OCI-LY3 (cell line): Measurements from ENCODE around the gene DNAJB8.

Experiments used
- H2AFZ ChIP-seq: fragments of 200-600, 300-600 bp; shearing (Covaris generic); 2 replicates; pipeline ENCODE4 v1.6.0; 2014; ENCODE audit warnings: antibody characterized with exemption, low read depth, low read length
- H3K27ac ChIP-seq: fragments of 200-600, 300-600 bp; sonication (generic); 2 replicates; pipeline ENCODE4 v1.5.1; 2014; ENCODE audit warnings: mild to moderate bottlenecking, low read length, moderate library complexity, mixed read lengths
- H3K27me3 ChIP-seq: fragments of 200-600, 300-600 bp; sonication (generic); 2 replicates; pipeline ENCODE4 v1.6.1; 2014; ENCODE audit warnings: low read depth, low read length, mixed read lengths
- H3K36me3 ChIP-seq: fragments of 200-600, 300-600 bp; sonication (generic); replicated peaks from 2 replicates; pipeline ENCODE3; 2014; ENCODE audit warnings: low read depth, low read length, mixed read lengths
- H3K4me1 ChIP-seq: fragments of 300-600, 200-600 bp; sonication (generic); 2 replicates; pipeline ENCODE4 v1.6.1; 2014; ENCODE audit warnings: low read length, mixed read lengths
- H3K4me2 ChIP-seq: fragments of 200-600, 300-600 bp; sonication (generic); 2 replicates; pipeline ENCODE4 v1.6.1; 2014; ENCODE audit warnings: low read length, mixed read lengths
- H3K4me3 ChIP-seq: fragments of 300-600, 200-600 bp; sonication (generic); 2 replicates; pipeline ENCODE4 v1.5.1; 2014; ENCODE audit warnings: antibody characterized with exemption, mild to moderate bottlenecking, low read length, moderate library complexity
- H3K79me2 ChIP-seq: fragments of 300-600, 200-600 bp; shearing (Covaris generic); 2 replicates; pipeline ENCODE4 v1.6.1; 2014; ENCODE audit warnings: mild to moderate bottlenecking, low read length, mixed read lengths
- H3K9ac ChIP-seq: fragments of 300-600, 200-600 bp; shearing (Covaris generic); 2 replicates; pipeline ENCODE4 v1.6.0; 2014; ENCODE audit warnings: mild to moderate bottlenecking, low read length, moderate library complexity
- H3K9me3 ChIP-seq: fragments of 200-600, 300-600 bp; shearing (Covaris generic); 2 replicates; pipeline ENCODE4 v1.6.1; 2014; ENCODE audit warnings: low read length, mixed read lengths; ENCODE audit not compliant: insufficient read depth
- H4K20me1 ChIP-seq: fragments of 200-600, 300-600 bp; sonication (generic); 2 replicates; pipeline ENCODE4 v1.6.1; 2016; ENCODE audit warnings: low read length, mixed read lengths; ENCODE audit not compliant: insufficient read depth
- CTCF ChIP-seq: fragments of 200-600, 300-600 bp; sonication (generic); IDR thresholded peaks from 2 replicates; pipeline ENCODE4 v1.5.1; 2014; ENCODE audit warnings: antibody characterized with exemption, low read length, low read depth
- EZH2phosphoT487 ChIP-seq: fragments of 200-600 bp; shearing (Covaris generic); IDR thresholded peaks from 2 replicates; pipeline ENCODE4 v1.6.1; 2018; ENCODE audit warnings: antibody characterized with exemption, mixed run types, low read depth

DNAJB8 gene

GRCh38 chr3:128484404-128485281 is 18.0 kb upstream of the DNAJB8 start:
- H4K20me1 ChIP-seq: no peaks in the 10 kb centered on the region
- TF ChIP-seq EZH2phosphoT487 (no peak), CTCF (no peak)
- H3K36me3 ChIP-seq: no peaks in the 10 kb centered on the region
- no peaks in the 10 kb centered on the region for H3K9me3 ChIP-seq
- H3K9ac ChIP-seq: no peak overlapping the region
- H3K27ac ChIP-seq: no peak overlapping the region
- no peaks in the 10 kb centered on the region for H3K79me2 ChIP-seq
- H2AFZ ChIP-seq: no peak overlapping the region
- H3K4me1 ChIP-seq: no peaks in the 10 kb centered on the region
- H3K4me3 ChIP-seq: no peak overlapping the region
- peaks cover 24% of the 10 kb centered on the region for H3K27me3 ChIP-seq
- no peak overlapping the region for H3K4me2 ChIP-seq

- Histone ChIP-seq H2AFZ (no peak overlapping the region), H3K36me3 (no peaks in the 10 kb centered on the region), H4K20me1 (no peaks in the 10 kb centered on the region), H3K4me2 (no peak overlapping the region), H3K79me2 (no peaks in the 10 kb centered on the region), H3K4me3 (no peak overlapping the region), H3K27me3 (peaks cover 24% of the 10 kb centered on the region), H3K4me1 (no peaks in the 10 kb centered on the region), H3K27ac (no peak overlapping the region), H3K9me3 (no peaks in the 10 kb centered on the region), H3K9ac (no peak overlapping the region)
- no peak for TF ChIP-seq EZH2phosphoT487
Observed at GRCh38 chr3:128483657-128484403, 17.1 kb upstream of the DNAJB8 start.

- no peak overlapping the region for H3K9ac ChIP-seq
Observed at GRCh38 chr3:128482666-128483656, 16.3 kb upstream of the DNAJB8 start.

More at GRCh38 chr3:128482666-128483656, 16.3 kb upstream of the DNAJB8 start:
- no peaks in the 10 kb centered on the region for H4K20me1 ChIP-seq
- H2AFZ ChIP-seq: no peak overlapping the region
- no peaks in the 10 kb centered on the region for H3K79me2 ChIP-seq
- H3K4me2 ChIP-seq: no peak overlapping the region
- no peak overlapping the region for H3K4me3 ChIP-seq
- H3K36me3 ChIP-seq: no peaks in the 10 kb centered on the region
- H3K27me3 ChIP-seq: peaks cover 32% of the 10 kb centered on the region
- H3K9me3 ChIP-seq: no peaks in the 10 kb centered on the region
- TF ChIP-seq EZH2phosphoT487 (no peak), CTCF (no peak)
- no peaks in the 10 kb centered on the region for H3K4me1 ChIP-seq
- no peak overlapping the region for H3K27ac ChIP-seq
